Smooth muscle cell (in vitro differentiated cells): ENCODE results near the gene RIN3. TPM values are rescaled to one million over a fixed set of nuclear protein-coding genes. Genes with fewer than 3 reads are reported as not detected.

Experiments used
- DNase-seq: peaks from one replicate; lab custom pipeline; 2025; ENCODE audit not compliant: unreplicated experiment; lab: John Stamatoyannopoulos, UW
- H2AFZ ChIP-seq: fragments of 200-600 bp; sonication (generic); 2 replicates; pipeline ENCODE4 v1.6.0; 2016; ENCODE audit warnings: antibody characterized with exemption, low read depth, mild to moderate bottlenecking
- H3F3A ChIP-seq: fragments of 200-600 bp; sonication (generic); 2 replicates; pipeline ENCODE4 v1.6.0; 2017; ENCODE audit warnings: antibody characterized with exemption, low read depth
- H3K27ac ChIP-seq: fragments of 200-600 bp; sonication (generic); 2 replicates; pipeline ENCODE4 v1.5.1; 2016; ENCODE audit warnings: low read depth, mild to moderate bottlenecking
- H3K27me3 ChIP-seq: fragments of 200-600 bp; sonication (generic); 2 replicates; pipeline ENCODE4 v1.6.1; 2016; ENCODE audit warnings: low read depth, mild to moderate bottlenecking
- H3K36me3 ChIP-seq: fragments of 200-600 bp; sonication (generic); 2 replicates; pipeline ENCODE4 v1.5.1; 2016; ENCODE audit warnings: low read depth
- H3K4me1 ChIP-seq: fragments of 200-600 bp; sonication (generic); 2 replicates; pipeline ENCODE4 v1.5.1; 2016; ENCODE audit warnings: low read depth
- H3K4me2 ChIP-seq: fragments of 200-600 bp; sonication (generic); 2 replicates; pipeline ENCODE4 v1.6.0; 2016; ENCODE audit warnings: mild to moderate bottlenecking
- H3K4me3 ChIP-seq: fragments of 200-600 bp; sonication (generic); 2 replicates; pipeline ENCODE4 v1.5.1; 2016; ENCODE audit warnings: mild to moderate bottlenecking
- H3K79me2 ChIP-seq: fragments of 200-600 bp; sonication (generic); 2 replicates; pipeline ENCODE4 v1.6.0; 2016; ENCODE audit warnings: low read depth, mild to moderate bottlenecking
- H3K9ac ChIP-seq: fragments of 200-600 bp; sonication (generic); 2 replicates; pipeline ENCODE4 v1.6.0; 2016; ENCODE audit warnings: low read depth
- H3K9me3 ChIP-seq: fragments of 200-600 bp; sonication (generic); replicated peaks from 2 replicates; pipeline ENCODE4 v1.5.1; 2016; ENCODE audit warnings: low read depth
- H4K20me1 ChIP-seq: fragments of 200-600 bp; sonication (generic); 2 replicates; pipeline ENCODE4 v1.6.0; 2016; ENCODE audit warnings: low read depth
- CTCF ChIP-seq: fragments of 200-600 bp; sonication (generic); IDR thresholded peaks from 2 replicates; pipeline ENCODE4 v1.5.1; 2017; ENCODE audit warnings: borderline replicate concordance, mild to moderate bottlenecking, antibody characterized with exemption; ENCODE audit not compliant: insufficient read depth, poor library complexity, severe bottlenecking
- WGBS: methylation state at CpG from one replicate; pipeline ENCODE4 v1.1.7; 2016; ENCODE audit warnings: low lambda C conversion rate; 5-methylcytosine and 5-hydroxymethylcytosine counted together
- polyA plus RNA-seq: library from polyadenylated mRNA; unstranded; fragments of >200 nt; fragmentation: Nextera tagmentation; extraction: Ambion mirVana; gene quantifications from 2 replicates; pipeline ENCODE4 v1.2.1, GENCODE V29; 2016
- total RNA-seq: library from RNA; depleted of rRNA; stranded (reverse); fragments of >200 nt; gene quantifications from 2 replicates; pipeline ENCODE4 v1.2.3, GENCODE V29; 2014

The RIN3 gene
- total and polyA plus RNA-seq, 2 experiments from 2014 or later = 2.7 to 3.8 TPM

GRCh38 chr14:92544051-92544720 lies 30.6 kb downstream of the RIN3 start:
- no peak for TF ChIP-seq CTCF
- Histone ChIP-seq H3K27me3 (no peaks in the 10 kb centered on the region), H3K4me1 (no peaks in the 10 kb centered on the region), H4K20me1 (peaks cover 5% of the 10 kb centered on the region), H3K4me3 (no peak overlapping the region), H3K4me2 (no peak overlapping the region), H3K36me3 (no peaks in the 10 kb centered on the region), H2AFZ (no peak overlapping the region), H3K9me3 (no peaks in the 10 kb centered on the region), H3K27ac (no peak overlapping the region), H3F3A (no peaks in the 10 kb centered on the region), H3K9ac (no peak overlapping the region), H3K79me2 (no peaks in the 10 kb centered on the region)
- WGBS = 68% methylated on average over 6 of the region's 6 CpGs
- no peak for DNase-seq

- DNase-seq = no peak
- Histone ChIP-seq H4K20me1 (peaks cover 5% of the 10 kb centered on the region), H2AFZ (no peak overlapping the region), H3K9ac (no peak overlapping the region), H3K4me3 (no peak overlapping the region), H3K27ac (no peak overlapping the region), H3K4me2 (no peak overlapping the region), H3K79me2 (no peaks in the 10 kb centered on the region), H3K4me1 (no peaks in the 10 kb centered on the region), H3F3A (no peaks in the 10 kb centered on the region), H3K9me3 (no peaks in the 10 kb centered on the region), H3K36me3 (no peaks in the 10 kb centered on the region), H3K27me3 (no peaks in the 10 kb centered on the region)
- WGBS = 81% methylated on average over 7 of the region's 7 CpGs
- TF ChIP-seq CTCF = no peak
Measured at GRCh38 chr14:92546347-92547053, 32.9 kb downstream of the RIN3 start.

- no peak overlapping the region for H3K27ac ChIP-seq
- H3K4me2 ChIP-seq = no peak overlapping the region
- no peak overlapping the region for H3K9ac ChIP-seq
- H3K9me3 ChIP-seq = no peaks in the 10 kb centered on the region
- H4K20me1 ChIP-seq = peaks cover 5% of the 10 kb centered on the region
- no peaks in the 10 kb centered on the region for H3K4me1 ChIP-seq
- no peaks in the 10 kb centered on the region for H3K36me3 ChIP-seq
- no peaks in the 10 kb centered on the region for H3K79me2 ChIP-seq
- no peaks in the 10 kb centered on the region for H3F3A ChIP-seq
- no peak overlapping the region for H3K4me3 ChIP-seq
- H3K27me3 ChIP-seq = no peaks in the 10 kb centered on the region
- 81% methylated on average over 17 of the region's 17 CpGs for WGBS
- no peak for DNase-seq
- TF ChIP-seq CTCF = no peak
- no peak overlapping the region for H2AFZ ChIP-seq
Measured at GRCh38 chr14:92549105-92549858, 35.7 kb downstream of the RIN3 start.
